IMR-90 (cell line): ENCODE data around the gene DET1. TPM values are rescaled to one million over a fixed set of nuclear protein-coding genes. Genes with fewer than 3 reads are reported as not detected.

ENCODE experiments used
- ATAC-seq: fragments of 200-7000 bp; cut with Tn5 transposase; 2 replicates; pipeline ENCODE4 v1.9.1; 2020; ENCODE audit warnings: low read depth, mild to moderate bottlenecking, moderate library complexity
- BruUV-seq: library from RNA; stranded (reverse); fragments of 400-500 nt; replicated peaks from 2 replicates; lab custom pipeline; 2021; lab: Mats Ljungman, UMichigan
- CTCF ChIA-PET: fragments of 300-600 bp; formaldehyde crosslinking; extraction: SDS; loops from one replicate; lab custom pipeline; 2021; ENCODE audit warnings: antibody characterized with exemption; lab: Yijun Ruan, JAX
- POLR2A ChIA-PET: fragments of 300-600 bp; sonication (Branson Sonifier 250); formaldehyde crosslinking; loops from one replicate; lab custom pipeline; 2022; ENCODE audit warnings: antibody characterized with exemption; ENCODE audit not compliant: unreplicated experiment; lab: Charles Lee
- DNase-seq: peaks from one replicate; pipeline ENCODE4 v3.0.0; 2013
- H2AFZ ChIP-seq: replicated peaks from 2 replicates; pipeline ENCODE3; 2013; ENCODE audit warnings: low read length, mild to moderate bottlenecking; ENCODE audit not compliant: poor library complexity
- H2AK5ac ChIP-seq: 2 replicates; pipeline ENCODE4 v1.6.1; 2013; ENCODE audit warnings: low read depth, low read length, inconsistent platforms
- H2AK9ac ChIP-seq: replicated peaks from 2 replicates; pipeline ENCODE3; 2013; ENCODE audit warnings: mild to moderate bottlenecking, low read depth, low read length, moderate library complexity; ENCODE audit not compliant: poor library complexity
- H2BK120ac ChIP-seq: 2 replicates; pipeline ENCODE4 v1.6.1; 2013; ENCODE audit warnings: low read depth, low read length, inconsistent platforms
- H2BK15ac ChIP-seq: 3 replicates; pipeline ENCODE4 v1.6.1; 2013; ENCODE audit warnings: low read depth, low read length, inconsistent platforms
- H2BK20ac ChIP-seq: 2 replicates; pipeline ENCODE4 v1.6.1; 2013; ENCODE audit warnings: low read depth, mild to moderate bottlenecking, inconsistent platforms, low read length, moderate library complexity
- H2BK5ac ChIP-seq: 2 replicates; pipeline ENCODE4 v1.6.1; 2013; ENCODE audit warnings: mild to moderate bottlenecking, low read depth, low read length, inconsistent platforms; ENCODE audit not compliant: poor library complexity, severe bottlenecking
- H3K14ac ChIP-seq: replicated peaks from 2 replicates; pipeline ENCODE4 v1.6.1; 2013; ENCODE audit warnings: low read depth, low read length, inconsistent platforms
- H3K18ac ChIP-seq: 2 replicates; pipeline ENCODE4 v1.6.1; 2013; ENCODE audit warnings: low read depth, low read length, control low read depth
- H3K23ac ChIP-seq: 2 replicates; pipeline ENCODE4 v1.6.1; 2013; ENCODE audit warnings: low read depth, low read length, inconsistent platforms
- H3K27ac ChIP-seq: 2 replicates; pipeline ENCODE4 v1.5.1; 2013; ENCODE audit warnings: mild to moderate bottlenecking, control low read depth, low read length; ENCODE audit not compliant: insufficient read depth
- H3K27me3 ChIP-seq: 2 replicates; pipeline ENCODE4 v1.6.1; 2013; ENCODE audit warnings: low read length; ENCODE audit not compliant: control insufficient read depth, insufficient read depth
- H3K36me3 ChIP-seq: 2 replicates; pipeline ENCODE4 v1.6.1; 2013; ENCODE audit warnings: low read length, mixed read lengths; ENCODE audit not compliant: control insufficient read depth, insufficient read depth
- H3K4ac ChIP-seq: 2 replicates; pipeline ENCODE4 v1.6.1; 2013; ENCODE audit warnings: low read depth, low read length, inconsistent platforms
- H3K4me1 ChIP-seq: 2 replicates; pipeline ENCODE4 v1.6.1; 2013; ENCODE audit warnings: low read length, mixed read lengths; ENCODE audit not compliant: control insufficient read depth, insufficient read depth
- H3K4me2 ChIP-seq: 2 replicates; pipeline ENCODE4 v1.6.1; 2013; ENCODE audit warnings: low read depth, mild to moderate bottlenecking, control low read depth, low read length, moderate library complexity
- H3K4me3 ChIP-seq: 2 replicates; pipeline ENCODE4 v1.5.1; 2013; ENCODE audit warnings: low read depth, mild to moderate bottlenecking, control low read depth, low read length, moderate library complexity; ENCODE audit not compliant: insufficient read depth
- H3K56ac ChIP-seq: 2 replicates; pipeline ENCODE4 v1.6.1; 2013; ENCODE audit warnings: low read length, inconsistent platforms; ENCODE audit not compliant: insufficient read depth; ENCODE audit errors: extremely low read depth
- H3K79me1 ChIP-seq, 2 experiments: 2 replicates each; pipeline ENCODE4 v1.6.1; 2013; ENCODE audit warnings: low read length in 2 of 2, inconsistent platforms in 1 of 2, low read depth in 1 of 2
- H3K9ac ChIP-seq: 2 replicates; pipeline ENCODE4 v1.6.1; 2013; ENCODE audit warnings: low read depth, low read length, control low read depth
- H3K9me1 ChIP-seq: 2 replicates; pipeline ENCODE4 v1.6.1; 2013; ENCODE audit warnings: low read length, inconsistent platforms; ENCODE audit not compliant: insufficient read depth
- H3K9me3 ChIP-seq: 2 replicates; pipeline ENCODE4 v1.6.1; 2013; ENCODE audit warnings: low read length; ENCODE audit not compliant: control insufficient read depth, insufficient read depth
- H4K20me1 ChIP-seq: 2 replicates; pipeline ENCODE4 v1.6.1; 2013; ENCODE audit warnings: low read length, inconsistent platforms; ENCODE audit not compliant: insufficient read depth
- H4K5ac ChIP-seq: 2 replicates; pipeline ENCODE4 v1.6.1; 2013; ENCODE audit warnings: mild to moderate bottlenecking, low read depth, low read length, control low read depth
- H4K8ac ChIP-seq, 2 experiments: 2 replicates each; pipeline ENCODE4 v1.6.1; 2013; ENCODE audit warnings: low read depth in 2 of 2, low read length in 2 of 2, control low read depth in 1 of 2, inconsistent platforms in 1 of 2
- H4K91ac ChIP-seq: 2 replicates; pipeline ENCODE4 v1.6.1; 2013; ENCODE audit warnings: low read depth, low read length, inconsistent platforms; ENCODE audit not compliant: insufficient read depth
- BHLHE40 ChIP-seq: fragments of 150-350 bp; IDR thresholded peaks from 2 replicates; pipeline ENCODE4 v1.6.1; 2016; ENCODE audit warnings: mild to moderate bottlenecking, low read depth, low read length
- CEBPB ChIP-seq: IDR thresholded peaks from 2 replicates; pipeline ENCODE4 v1.6.1; 2012; ENCODE audit warnings: low read depth, low read length, improper control_type of control experiment
- CHD1 ChIP-seq: IDR thresholded peaks from 2 replicates; pipeline ENCODE4 v1.6.1; 2012; ENCODE audit warnings: low read depth, low read length, improper control_type of control experiment
- FOS ChIP-seq: fragments of 150-350 bp; IDR thresholded peaks from 2 replicates; pipeline ENCODE4 v1.6.1; 2016; ENCODE audit warnings: low read depth, low read length
- MAFK ChIP-seq: IDR thresholded peaks from 2 replicates; pipeline ENCODE4 v1.6.1; 2012; ENCODE audit warnings: low read depth, low read length, improper control_type of control experiment
- MAZ ChIP-seq: IDR thresholded peaks from 2 replicates; pipeline ENCODE4 v1.6.1; 2012; ENCODE audit warnings: low read depth, mild to moderate bottlenecking, low read length, improper control_type of control experiment, moderate library complexity, borderline replicate concordance
- MXI1 ChIP-seq: IDR thresholded peaks from 2 replicates; pipeline ENCODE4 v1.6.1; 2012; ENCODE audit warnings: low read depth, mild to moderate bottlenecking, low read length, moderate library complexity, borderline replicate concordance
- NFE2L2 ChIP-seq: fragments of 150-350 bp; IDR thresholded peaks from 2 replicates; pipeline ENCODE4 v1.6.1; 2016; ENCODE audit warnings: low read depth, mild to moderate bottlenecking, low read length
- POLR2A ChIP-seq: IDR thresholded peaks from 2 replicates; pipeline ENCODE4 v1.6.1; 2012; ENCODE audit warnings: mild to moderate bottlenecking, low read depth, low read length
- RCOR1 ChIP-seq: IDR thresholded peaks from 2 replicates; pipeline ENCODE4 v1.6.1; 2012; ENCODE audit warnings: mild to moderate bottlenecking, low read length, improper control_type of control experiment; ENCODE audit not compliant: insufficient replicate concordance
- RFX5 ChIP-seq: IDR thresholded peaks from 2 replicates; pipeline ENCODE4 v1.8.0; 2012; ENCODE audit warnings: low read depth, mild to moderate bottlenecking, low read length, moderate library complexity
- USF2 ChIP-seq: fragments of 150-350 bp; IDR thresholded peaks from 2 replicates; pipeline ENCODE4 v1.6.1; 2017; ENCODE audit warnings: mild to moderate bottlenecking, antibody characterized with exemption, low read length, low read depth
- WGBS, 2 experiments: methylation state at CpG; one replicate each; pipeline versions ENCODE4 v1.1.5 to v1.1.7; 2013; ENCODE audit warnings: missing lambda C conversion rate in 2 of 2; ENCODE audit not compliant: insufficient read length in 1 of 2; ENCODE audit errors: extremely low coverage in 2 of 2; 5-methylcytosine and 5-hydroxymethylcytosine counted together
- dilution Hi-C: fragments of 300-500 bp; cut with HindIII; formaldehyde crosslinking; loops from one replicate; pipeline ENCODE4 v1.14.3; 2018; ENCODE audit warnings: low sequenced_read_pairs; ENCODE audit not compliant: unreplicated experiment
- in situ Hi-C: fragments of 300-500 bp; cut with MboI; formaldehyde crosslinking; loops from 3 replicates; pipeline ENCODE4 v1.14.3; 2019; ENCODE audit warnings: low sequenced_read_pairs, inconsistent platforms, mixed read lengths
- intact Hi-C: fragments of 100-400 bp; cut with micrococcal nuclease; formaldehyde crosslinking; loops from 2 replicates; pipeline ENCODE4 v1.10.0; 2022
- polyA plus RNA-seq, 3 experiments: library from polyadenylated mRNA; depleted of rRNA; stranded (reverse); fragments of >200 nt; gene quantifications; 2 replicates each; pipeline ENCODE4 v1.2.3, GENCODE V29; 2012; ENCODE audit warnings: low replicate concordance in 1 of 3
- total RNA-seq: library from RNA; depleted of rRNA; stranded (reverse); fragments of >200 nt; gene quantifications from 2 replicates; pipeline ENCODE4 v1.2.3, GENCODE V29; 2012
- TF ChIP-seq, protein P1 (sequence below): conservative IDR thresholded peaks from 2 replicates; pipeline ENCODE4 v1.5.1; 2012; ENCODE audit warnings: mild to moderate bottlenecking, low read depth, low read length, improper control_type of control experiment
- TF ChIP-seq, protein P2 (sequence below): fragments of 150-350 bp; IDR thresholded peaks from 2 replicates; pipeline ENCODE4 v1.6.1; 2016; ENCODE audit warnings: low read depth, mild to moderate bottlenecking, low read length, moderate library complexity, borderline replicate concordance

The DET1 gene
- total and polyA plus RNA-seq, 2 of the 4 experiments (the other 2 are of a cell fraction) = 5.6 to 9.1 TPM

DNA sequence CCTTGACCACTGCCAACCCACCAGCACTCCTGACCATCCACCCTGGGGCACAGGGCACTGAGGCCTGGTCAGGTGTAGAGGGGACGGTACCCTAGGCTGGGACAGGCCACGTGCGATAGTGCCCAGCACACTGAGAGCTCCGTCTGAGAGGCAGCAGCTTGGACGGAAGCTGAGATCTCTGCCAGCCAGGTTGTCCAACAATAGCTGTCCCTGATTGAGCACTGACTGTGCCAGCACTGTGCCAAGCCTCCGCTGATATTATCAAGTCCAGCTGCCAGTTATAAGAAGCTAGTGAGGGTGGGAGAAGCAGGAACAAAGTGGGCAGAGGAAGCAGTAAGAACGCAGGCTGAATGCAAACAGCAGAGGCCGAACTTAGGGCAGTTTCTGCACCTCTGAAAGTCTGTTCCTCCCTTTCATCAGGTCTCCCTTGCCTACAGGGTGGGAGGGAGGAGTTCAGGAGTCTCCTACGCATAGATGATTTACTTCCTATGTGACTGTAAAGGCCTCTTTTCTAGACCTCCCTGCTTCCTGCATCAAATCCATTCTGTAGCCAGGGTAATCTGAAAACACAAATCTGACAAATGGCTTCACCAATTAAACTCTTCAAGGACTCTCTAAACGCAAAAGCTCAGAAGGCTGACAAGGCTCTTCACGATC is 49.2 kb downstream of the DET1 start:
- Histone ChIP-seq H3K9me3 (no peaks in the 10 kb centered on the region), H2AK9ac (no peak overlapping the region), H3K4me2 (no peak overlapping the region), H3K18ac (no peak overlapping the region), H4K8ac (no peak overlapping the region), H3K4me1 (no peaks in the 10 kb centered on the region), H2BK20ac (no peak overlapping the region), H3K4ac (no peak overlapping the region), H3K23ac (no peak overlapping the region), H4K20me1 (no peaks in the 10 kb centered on the region), H2BK5ac (no peak overlapping the region), H3K27ac (no peak overlapping the region), H3K56ac (no peak overlapping the region), H4K91ac (no peak overlapping the region), H3K79me1 (no peaks in the 10 kb centered on the region), H3K9ac (no peak overlapping the region), H2BK120ac (no peak overlapping the region), H3K9me1 (0 out of 2 replicates have a peak, but pooled peaks cover 3% of the 10 kb centered on the region), H2BK15ac (no peak overlapping the region), H3K14ac (no peak overlapping the region), H2AK5ac (no peak overlapping the region), H2AFZ (no peak overlapping the region), H4K5ac (no peak overlapping the region), H3K4me3 (no peak overlapping the region), H3K36me3 (no peaks in the 10 kb centered on the region; the same call in 1 of the 2 replicates), H3K27me3 (no peaks in the 10 kb centered on the region)
- dilution Hi-C loops = no loop called here
- DNase-seq = no peak
- intact Hi-C loops = no loop called here
- in situ Hi-C loops = loop anchor here (25.0 kb wide), 2 partner anchors 340 to 515 kb away; no protein-coding TSS in a partner anchor
- POLR2A ChIA-PET = no interaction called here
- WGBS, 2 experiments = 94% methylated on average over 5 of the region's 11 CpGs; no CpG with 5 or more reads in 1 of the 2 experiments
- CTCF ChIA-PET = interaction anchor here (1.3 kb wide), 1 partner anchor 10 kb away, joined by 3 read pairs; no protein-coding TSS in a partner anchor
- ATAC-seq = no peak
- TF ChIP-seq POLR2A (no peak), FOS (no peak), MAFK (no peak), RCOR1 (no peak), MAZ (no peak), NFE2L2 (no peak), USF2 (no peak), BHLHE40 (no peak), RFX5 (no peak), MXI1 (no peak), CHD1 (no peak), CEBPB (no peak)
- TF ChIP-seq, protein P1, sequence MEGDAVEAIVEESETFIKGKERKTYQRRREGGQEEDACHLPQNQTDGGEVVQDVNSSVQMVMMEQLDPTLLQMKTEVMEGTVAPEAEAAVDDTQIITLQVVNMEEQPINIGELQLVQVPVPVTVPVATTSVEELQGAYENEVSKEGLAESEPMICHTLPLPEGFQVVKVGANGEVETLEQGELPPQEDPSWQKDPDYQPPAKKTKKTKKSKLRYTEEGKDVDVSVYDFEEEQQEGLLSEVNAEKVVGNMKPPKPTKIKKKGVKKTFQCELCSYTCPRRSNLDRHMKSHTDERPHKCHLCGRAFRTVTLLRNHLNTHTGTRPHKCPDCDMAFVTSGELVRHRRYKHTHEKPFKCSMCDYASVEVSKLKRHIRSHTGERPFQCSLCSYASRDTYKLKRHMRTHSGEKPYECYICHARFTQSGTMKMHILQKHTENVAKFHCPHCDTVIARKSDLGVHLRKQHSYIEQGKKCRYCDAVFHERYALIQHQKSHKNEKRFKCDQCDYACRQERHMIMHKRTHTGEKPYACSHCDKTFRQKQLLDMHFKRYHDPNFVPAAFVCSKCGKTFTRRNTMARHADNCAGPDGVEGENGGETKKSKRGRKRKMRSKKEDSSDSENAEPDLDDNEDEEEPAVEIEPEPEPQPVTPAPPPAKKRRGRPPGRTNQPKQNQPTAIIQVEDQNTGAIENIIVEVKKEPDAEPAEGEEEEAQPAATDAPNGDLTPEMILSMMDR = no peak
- TF ChIP-seq, protein P2, sequence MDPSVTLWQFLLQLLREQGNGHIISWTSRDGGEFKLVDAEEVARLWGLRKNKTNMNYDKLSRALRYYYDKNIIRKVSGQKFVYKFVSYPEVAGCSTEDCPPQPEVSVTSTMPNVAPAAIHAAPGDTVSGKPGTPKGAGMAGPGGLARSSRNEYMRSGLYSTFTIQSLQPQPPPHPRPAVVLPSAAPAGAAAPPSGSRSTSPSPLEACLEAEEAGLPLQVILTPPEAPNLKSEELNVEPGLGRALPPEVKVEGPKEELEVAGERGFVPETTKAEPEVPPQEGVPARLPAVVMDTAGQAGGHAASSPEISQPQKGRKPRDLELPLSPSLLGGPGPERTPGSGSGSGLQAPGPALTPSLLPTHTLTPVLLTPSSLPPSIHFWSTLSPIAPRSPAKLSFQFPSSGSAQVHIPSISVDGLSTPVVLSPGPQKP = no peak
- BruUV-seq = no TSS peak
